ENCODE data around the gene ARHGEF39.

ARHGEF39 gene

DNA sequence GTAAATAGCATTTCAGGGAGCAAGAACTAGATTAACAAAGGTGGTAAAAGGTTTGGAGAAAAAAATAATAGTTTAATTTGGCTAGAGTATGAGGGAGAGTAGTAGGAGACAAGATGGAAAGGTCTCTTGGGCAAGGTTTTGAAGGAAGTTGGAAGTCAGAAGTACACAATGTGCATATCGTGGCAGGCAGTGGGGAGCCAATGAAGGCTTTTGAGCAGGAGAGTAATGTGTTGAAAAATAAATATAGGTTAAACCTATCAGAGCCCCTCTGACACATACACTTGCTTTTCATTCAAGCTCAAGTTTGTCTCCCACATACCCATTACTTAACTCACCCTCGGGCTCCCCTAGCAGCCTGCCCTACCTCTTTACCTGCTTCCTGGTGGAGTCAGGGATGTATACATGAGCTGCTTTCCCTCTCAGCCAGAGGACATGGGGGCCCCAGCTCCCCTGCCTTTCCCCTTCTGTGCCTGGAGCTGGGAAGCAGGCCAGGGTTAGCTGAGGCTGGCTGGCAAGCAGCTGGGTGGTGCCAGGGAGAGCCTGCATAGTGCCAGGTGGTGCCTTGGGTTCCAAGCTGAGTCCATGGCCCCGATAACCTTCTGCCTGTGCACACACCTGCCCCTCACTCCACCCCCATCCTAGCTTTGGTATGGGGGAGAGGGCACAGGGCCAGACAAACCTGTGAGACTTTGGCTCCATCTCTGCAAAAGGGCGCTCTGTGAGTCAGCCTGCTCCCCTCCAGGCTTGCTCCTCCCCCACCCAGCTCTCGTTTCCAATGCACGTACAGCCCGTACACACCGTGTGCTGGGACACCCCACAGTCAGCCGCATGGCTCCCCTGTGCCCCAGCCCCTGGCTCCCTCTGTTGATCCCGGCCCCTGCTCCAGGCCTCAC, 8.4 kb upstream of the ARHGEF39 start, which contains the start of gene CA9:
Gene CA9 (plus strand): TSS at position 797 of the 893 bp plus-strand sequence. CDS start 32 bp downstream, at position 829.
- DNase-seq: no peak

DNA sequence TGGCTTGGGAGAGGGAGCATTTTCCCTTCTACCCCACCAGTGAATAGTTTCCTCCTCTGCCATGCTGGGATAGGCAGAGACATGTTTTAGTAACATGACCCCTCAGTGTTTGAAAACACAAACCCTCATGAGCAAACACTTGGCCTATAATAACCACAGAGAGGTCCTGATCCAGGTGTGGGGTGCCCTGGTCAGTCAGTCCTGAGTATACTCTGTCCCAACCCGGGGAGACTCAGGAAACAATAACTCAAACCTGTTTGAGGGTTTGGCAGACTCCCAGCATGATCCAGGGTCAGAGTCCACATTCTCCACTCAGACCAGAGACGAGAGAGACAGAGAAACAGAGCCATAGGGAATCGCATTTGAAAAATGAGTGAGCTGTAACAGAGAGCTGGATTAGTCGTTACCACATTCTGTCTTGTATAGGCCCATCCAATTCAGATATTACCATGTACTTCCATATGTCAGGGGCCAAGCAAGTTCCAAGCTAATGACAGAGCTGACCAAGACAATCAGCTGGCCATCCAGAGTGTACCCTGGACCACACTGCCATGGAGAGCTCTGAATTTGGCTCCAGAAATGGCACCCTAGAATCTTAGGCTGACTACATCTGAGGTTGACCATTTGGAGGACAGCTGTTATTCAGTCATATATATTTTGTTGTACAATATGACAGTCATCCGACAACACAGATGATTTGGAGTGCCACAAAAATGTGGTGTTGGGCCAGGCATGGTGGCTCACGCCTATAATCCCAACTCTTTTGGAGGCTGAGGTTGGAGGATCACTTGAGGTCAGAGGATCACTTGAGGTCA, 4.5 kb upstream of the ARHGEF39 start:
- DNase-seq: no peak

GRCh38 chr9:35667939-35668338, 2.9 kb upstream of the ARHGEF39 start:
- no peak for DNase-seq

DNA sequence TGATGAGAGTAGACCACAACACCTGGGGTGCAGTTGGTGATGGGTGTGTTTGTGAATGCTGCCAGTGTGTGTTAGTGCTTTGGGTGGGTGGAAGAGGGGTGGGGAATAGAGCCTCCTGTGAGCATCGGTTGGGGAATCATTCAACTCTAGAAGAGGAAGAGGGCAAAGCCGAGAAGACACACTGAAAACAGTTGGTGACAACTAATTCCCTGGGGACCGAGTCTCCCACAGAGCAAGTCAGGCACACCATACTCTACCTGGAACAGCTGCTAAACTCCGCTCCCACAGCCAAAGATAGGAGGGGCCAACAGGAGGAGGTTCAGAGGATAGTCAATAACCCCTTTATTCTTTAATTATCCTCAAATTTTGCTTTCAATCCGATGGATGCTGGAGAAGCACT, 1.6 kb upstream of the ARHGEF39 start:
- DNase-seq: no peak

DNA sequence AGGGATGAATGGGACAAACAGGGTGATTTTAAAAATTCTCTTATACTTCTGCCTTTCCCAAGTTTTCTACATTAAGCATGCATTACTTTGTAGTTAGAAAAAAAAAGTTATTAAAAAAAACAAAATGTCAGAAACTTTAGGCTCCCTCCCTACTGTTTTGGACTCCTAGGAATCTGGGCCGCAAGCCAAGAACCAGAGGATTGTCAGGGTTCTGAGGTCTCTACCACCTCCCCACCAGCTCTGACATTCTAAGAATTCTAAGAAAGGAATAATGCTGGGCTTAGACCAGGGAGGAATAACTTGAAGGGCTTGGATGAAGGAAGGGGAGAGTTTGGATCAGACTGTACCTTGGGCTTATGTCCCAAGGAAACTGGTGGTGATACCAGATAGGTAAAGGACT, 1.1 kb upstream of the ARHGEF39 start:
- no peak for DNase-seq

DNA sequence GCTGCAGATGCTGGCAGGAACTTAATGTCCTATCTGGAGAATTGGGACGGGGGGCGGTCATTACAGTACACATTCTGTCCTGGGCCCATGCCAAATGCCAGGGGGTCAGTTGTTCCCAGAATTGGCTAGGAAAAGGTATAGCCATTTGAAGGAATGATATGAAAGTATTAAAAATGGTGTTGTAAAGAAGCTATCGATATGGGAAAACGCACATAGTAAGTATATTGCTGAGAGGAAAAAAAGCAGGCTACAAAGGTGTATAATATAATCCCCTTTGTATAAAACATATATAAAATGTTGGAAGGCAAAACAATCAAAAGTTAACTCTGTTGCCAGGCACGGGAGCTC, 450 bp upstream of the ARHGEF39 start:
- DNase-seq: no peak

DNA sequence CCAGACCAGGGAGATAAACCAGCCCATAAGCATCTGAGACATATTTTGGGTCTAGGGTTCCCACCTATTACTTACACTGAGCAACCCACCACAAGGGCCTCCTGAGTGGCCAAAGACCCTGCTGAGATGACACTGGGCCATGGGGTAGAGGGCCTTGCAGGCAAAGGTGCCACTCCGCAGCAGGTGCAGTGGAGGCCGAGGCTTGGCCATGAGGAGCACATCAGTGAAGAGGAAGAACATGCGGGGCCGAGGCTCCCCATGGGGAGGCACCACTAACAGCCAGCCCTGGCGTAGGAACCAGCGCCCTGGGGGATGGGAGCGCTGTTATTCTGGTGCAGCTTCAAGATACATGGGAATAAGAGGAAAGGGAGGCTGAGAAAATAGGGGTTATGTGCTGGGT, 2.6 kb downstream of the ARHGEF39 start:
- DNase-seq: no peak

DNA sequence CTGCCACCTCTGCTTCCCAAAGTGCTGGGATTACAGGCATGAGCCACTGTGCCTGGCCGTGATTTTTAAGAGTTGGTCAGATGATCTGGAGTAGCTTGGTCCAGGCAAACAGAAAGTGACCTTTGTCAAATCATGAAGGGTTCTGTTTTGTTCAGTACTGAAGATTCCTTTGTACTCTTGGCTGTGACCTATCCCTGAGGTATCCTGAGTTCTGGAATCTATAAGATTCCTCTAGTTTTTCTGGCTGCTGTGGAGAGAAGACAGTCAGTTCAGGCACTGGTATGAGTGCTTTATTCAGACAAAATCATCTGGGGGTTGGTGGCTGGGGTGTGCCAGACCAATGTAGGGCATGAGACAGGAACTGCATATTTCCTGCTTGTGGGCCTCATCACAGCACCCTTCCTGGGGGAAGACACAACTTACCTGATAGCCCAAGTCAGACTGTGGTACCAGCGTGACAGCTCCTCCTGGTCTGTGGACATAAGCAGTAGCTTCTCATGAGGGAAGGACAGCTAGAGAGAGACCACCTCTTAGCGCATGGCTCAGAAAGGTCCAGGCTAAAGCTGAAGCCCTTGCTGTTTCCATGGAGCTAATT, 3.1 kb downstream of the ARHGEF39 start:
- DNase-seq: peak in 3 of 5 experiments; percentile 31 to 80 (median 65)

DNA sequence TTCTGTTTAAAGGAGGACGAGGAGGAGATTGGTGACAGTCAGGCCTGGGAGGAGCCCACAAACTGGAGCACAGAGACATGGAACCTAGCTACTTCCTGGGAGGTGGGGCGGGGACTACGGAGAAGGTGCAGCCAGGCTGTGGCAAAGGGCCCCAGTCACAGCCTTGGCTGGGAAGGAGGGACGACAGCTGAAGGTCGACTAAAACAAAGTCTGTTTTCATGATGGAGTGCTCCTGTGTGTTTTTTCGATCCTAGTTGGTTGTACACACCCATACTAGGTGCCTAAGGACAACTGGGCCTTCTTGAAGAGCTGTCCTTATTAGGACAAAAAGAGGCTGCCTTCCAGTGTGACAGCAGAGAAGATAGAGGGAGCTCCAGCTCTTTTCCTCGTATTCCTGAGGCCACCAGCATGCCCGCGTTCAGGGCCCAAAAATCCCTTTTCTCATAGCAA, 4.0 kb downstream of the ARHGEF39 start:
- DNase-seq: no peak

GRCh38 chr9:35659340-35659739, 5.7 kb downstream of the ARHGEF39 start:
- peak in 1 of 5 experiments; percentile 19 for DNase-seq

DNA sequence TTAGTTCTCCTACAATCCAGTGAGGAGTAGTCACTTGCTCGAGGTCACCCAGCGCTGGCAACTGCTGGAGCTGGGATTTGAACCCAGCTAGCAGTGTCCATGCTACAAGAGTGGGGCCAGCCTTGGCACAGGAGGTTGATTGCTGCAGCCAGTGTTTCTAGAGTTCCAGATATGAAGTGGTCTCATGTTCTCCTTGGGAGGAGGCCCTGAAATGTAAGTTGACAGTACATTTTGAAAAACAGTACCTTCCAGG, 6.1 kb downstream of the ARHGEF39 start:
- DNase-seq: no peak

GRCh38 chr9:35658137-35658967, 6.6 kb downstream of the ARHGEF39 start, which contains the start of gene CCDC107:
Gene CCDC107 (plus strand): TSS chr9:35658292. CDS start chr9:35658380, 88 bp downstream.
- peak; percentile 64 to 85 (median 78) for DNase-seq

DNA sequence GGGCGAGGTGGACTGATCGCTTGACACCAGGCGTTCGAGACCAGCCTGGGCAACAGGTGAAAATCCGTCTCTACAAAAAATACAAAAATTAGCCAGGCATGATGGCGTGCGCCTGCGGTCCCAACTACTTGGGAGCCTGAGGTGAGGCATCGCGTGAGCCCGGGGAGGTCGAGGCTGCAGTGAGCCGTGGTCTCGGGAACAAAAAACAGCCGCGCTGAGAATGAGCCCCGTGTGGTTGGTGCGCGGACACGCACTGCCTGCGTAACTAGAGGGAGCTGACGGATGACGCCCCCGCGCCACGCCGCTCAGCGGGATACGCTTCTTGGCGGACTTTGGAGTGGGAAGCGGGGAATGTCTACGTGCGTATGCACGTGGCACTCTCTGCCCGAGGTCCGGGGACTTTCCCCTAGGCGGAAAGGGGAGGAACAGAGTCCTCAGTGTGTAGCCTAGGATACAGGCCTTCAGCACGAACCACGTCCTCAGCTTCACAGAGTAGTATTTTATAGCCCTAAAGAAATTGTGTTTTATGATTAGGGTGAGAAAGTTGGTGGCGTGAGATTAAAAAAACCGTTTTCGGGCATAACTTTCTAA, 7.4 kb downstream of the ARHGEF39 start, which contains the start of gene RMRP:
Gene RMRP (minus strand): TSS at position 474 of the 591 bp plus-strand sequence.
- DNase-seq: peak; percentile 67 to 94 (median 93)

DNA sequence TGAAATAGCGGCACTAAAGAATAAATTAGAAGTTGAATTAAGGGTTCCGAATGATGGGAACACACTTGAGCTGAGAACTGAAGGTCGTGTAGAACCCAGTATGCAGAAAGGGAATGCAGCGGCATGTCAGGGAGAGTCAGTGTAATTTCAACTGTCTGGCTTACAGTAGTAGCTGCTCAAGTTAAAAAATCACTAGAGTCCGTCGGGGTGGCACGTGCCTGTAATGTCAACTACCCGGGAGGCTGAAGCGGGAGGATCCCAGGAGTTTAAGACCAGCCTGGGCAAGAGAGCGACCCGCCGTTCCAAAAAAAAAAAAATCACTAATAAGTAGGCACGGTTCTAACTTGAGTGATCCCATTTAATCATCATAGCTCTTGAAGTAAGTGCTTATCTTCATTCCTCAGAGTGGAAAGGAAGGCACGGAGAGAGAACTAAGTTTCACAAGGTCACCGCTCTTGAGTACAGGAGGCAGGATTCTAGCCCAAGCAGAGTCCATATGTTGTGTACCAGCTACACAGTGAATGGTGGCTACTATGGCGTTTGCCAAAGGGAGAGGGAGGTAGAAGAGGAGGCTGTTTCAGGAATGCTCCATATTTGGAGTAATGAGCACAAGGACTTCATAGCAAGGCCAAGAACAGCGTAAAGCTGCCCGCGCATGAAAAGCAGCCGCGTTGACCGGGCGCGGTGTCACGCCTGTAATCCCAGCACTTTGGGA, 8.0 kb downstream of the ARHGEF39 start:
- no peak for DNase-seq

GRCh38 chr9:35656348-35656747, 8.6 kb downstream of the ARHGEF39 start:
- DNase-seq: no peak

DNA sequence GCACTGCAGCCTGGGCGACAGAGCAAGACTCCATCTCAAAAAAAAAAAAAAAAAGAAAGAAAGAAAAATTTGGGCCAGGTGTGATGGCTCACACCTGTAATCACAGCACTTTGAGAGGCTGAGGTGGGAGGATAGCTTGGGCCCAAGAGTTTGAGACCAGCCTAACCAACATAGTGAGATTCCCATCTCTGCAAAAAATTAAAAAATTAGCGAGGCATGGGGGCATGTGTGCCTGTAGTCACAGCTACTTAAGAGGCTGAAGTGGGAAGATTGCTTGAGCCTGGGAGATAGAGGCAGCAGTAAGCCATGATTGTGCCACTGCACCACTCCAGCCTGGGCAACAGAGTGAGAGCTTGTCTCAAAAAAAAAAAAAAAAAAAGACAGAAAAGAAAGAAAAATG, 11.4 kb downstream of the ARHGEF39 start:
- no peak for DNase-seq

- DNase-seq: no peak
These were observed 12.2 kb downstream of the ARHGEF39 start for GRCh38 chr9:35652829-35653209.

DNA sequence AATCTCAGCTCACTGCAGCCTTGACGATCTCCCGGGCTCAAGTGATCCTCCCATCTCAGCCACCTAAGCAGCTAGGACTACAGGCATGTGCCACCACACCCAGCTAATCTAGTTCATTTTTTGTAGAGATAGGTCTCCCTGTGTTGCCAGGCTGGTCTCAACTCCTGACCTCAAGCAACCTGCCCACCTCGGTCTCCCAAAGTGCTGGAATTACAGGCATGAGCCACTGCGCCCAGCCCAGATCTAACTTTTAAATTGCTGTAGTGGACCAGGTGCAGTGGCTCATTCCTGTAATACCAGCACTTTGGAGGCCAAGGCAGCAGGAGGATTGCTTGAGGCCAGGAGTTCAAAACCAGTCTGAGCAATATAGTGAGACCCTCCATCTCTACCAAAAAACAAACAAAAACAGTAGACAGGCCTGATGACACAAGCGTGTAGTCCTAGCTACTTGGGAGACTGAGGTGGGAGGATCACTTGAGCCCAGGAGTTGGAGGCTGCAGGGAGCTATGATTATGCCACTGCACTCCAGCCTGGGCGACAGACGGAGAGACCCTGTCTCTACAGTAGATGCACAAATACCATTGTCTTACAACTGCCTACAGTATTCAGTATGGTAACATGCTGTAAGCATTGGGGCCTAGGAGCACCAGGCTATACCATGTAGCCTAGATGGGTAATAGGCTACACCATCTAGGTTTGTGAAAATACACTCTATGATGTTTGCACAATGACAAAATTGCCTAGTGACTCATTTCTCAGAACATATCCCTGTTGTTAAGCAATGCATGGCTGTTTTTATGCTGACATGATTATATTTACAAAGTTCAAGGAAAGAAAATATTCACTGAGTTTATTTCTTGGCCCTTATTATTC, 12.8 kb downstream of the ARHGEF39 start:
- no peak for DNase-seq

GRCh38 chr9:35650341-35651158, 14.4 kb downstream of the ARHGEF39 start, which contains the start of gene SIT1:
Gene SIT1 (minus strand): TSS chr9:35650931. CDS start chr9:35650853, 78 bp downstream.
- DNase-seq: peak in 1 of 5 experiments; percentile 71

All from T-helper 2 cell (primary cell).